TTC549 (cell line): ENCODE data around the gene ATR.
"Not testable (repeated sequence)": the region's sequence is repeated elsewhere in the genome, so short reads cannot be mapped to it uniquely, and the experiment has no call there.

Source experiments
- FAIRE-seq: peaks from 2 replicates; lab custom pipeline; 2012; peaks lifted over from hg19 to GRCh38; lab: Jason Lieb, UNC

ATR gene

DNA sequence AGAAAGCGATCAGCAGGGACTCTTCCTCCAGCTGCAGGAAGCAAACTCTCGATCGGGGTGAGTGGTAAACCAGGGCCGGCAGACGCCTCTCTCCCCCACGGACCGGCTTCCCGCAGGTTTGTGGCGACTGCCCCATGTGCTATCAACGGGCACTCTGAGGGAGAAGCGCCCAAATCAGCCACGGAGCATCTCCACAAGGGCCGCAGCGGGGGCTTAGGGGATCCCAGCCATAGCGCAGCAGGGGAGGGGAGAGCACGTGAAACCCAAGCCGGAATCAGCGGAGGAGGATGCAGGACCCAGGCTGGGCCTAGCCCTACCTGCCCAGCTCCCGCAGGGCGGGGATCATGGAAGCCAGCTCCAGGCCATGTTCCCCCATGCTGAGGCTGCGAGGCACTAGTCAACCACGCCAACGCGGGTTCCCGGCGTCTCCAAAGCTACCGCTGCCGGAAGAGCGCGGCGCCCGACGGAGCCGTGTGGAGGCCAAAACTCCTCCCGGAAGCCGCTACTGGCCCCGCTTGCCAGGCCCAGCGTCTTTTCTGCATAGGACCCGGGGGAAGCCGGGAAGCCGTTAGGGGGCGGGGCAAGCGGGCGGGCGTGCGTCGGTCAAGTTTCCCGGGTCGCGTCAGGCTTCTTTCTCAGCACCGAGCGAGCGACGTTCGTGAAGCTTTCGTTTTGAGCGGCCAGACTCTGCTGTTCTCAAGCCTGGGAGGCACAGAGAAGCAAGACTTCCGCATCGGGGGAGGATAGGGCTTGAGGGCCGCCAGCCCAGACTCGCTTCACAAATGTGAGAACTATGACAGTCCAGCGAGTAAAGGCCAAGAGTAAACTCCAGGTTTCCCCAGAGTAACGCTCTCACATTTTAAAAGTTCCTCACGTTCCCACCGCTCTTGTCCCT, at the start of gene ATR:
ATR (minus strand) TSS at position 405 of the 895 bp plus-strand sequence; CDS start at position 376, 29 bp downstream.
- peak; percentile 45 for FAIRE-seq

DNA sequence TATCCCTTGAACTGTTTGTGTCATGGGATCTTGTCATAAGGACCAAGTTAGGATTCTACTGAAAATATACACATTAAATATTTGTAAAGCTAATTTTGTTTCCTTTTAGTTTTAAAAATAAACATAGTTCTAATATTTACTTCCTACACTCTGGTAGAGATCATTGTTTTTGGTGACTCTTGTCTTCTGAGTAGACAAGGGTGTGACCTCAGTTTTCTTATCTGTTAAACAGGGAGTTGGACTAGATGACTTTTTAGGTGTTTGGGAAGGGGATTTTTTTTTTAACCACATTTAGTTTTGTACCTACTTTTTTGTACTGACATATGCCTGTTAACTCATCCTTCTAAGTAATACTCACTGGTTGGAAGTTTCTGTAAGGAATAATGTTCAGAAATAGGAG, 48.4 kb upstream of the ATR start:
- no peak for FAIRE-seq

- no peak for FAIRE-seq
Measured at GRCh38 chr3:142625153-142625440, 46.6 kb upstream of the ATR start.

GRCh38 chr3:142624341-142625152, 46.0 kb upstream of the ATR start:
- no peak for FAIRE-seq

DNA sequence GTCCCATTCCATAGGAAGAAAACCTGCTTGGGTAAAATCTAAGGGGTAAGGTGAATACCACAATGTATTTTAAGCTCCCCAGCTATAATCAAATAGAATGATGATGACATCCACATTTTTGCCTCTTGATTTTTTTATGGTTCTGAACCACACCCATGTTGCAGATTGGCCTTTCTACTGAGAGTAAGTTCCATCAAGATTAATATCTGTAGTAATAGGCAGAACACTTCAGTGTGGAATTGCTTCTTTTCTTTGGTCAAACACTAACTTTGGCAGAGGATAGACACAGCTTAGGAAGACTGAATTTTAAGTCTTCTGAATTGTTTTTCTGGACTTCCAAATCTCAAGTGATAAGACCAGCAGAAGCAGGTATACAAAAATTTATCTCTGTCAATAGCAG, 44.7 kb upstream of the ATR start:
- no peak for FAIRE-seq

DNA sequence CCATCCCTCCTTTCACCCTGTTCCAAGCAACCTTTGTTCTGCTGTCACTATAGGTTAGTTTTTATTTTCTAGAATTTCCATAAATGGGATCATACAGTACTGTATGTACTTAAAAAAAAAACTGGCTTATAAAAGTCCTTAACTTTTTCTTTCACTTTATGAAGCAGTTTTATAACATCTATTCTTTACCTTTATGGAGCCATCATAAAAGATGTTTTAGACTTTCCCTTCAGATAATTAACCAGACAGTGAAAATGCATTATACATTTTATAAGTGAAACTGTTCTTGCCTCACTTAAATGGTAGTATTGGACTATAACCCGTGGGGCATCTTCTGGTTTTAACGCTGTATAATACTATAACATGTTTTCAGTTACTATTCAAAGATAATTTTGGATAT, 43.9 kb upstream of the ATR start:
- FAIRE-seq, result no peak

- FAIRE-seq, result no peak
Measured at GRCh38 chr3:142618917-142619461, 40.5 kb upstream of the ATR start.

DNA sequence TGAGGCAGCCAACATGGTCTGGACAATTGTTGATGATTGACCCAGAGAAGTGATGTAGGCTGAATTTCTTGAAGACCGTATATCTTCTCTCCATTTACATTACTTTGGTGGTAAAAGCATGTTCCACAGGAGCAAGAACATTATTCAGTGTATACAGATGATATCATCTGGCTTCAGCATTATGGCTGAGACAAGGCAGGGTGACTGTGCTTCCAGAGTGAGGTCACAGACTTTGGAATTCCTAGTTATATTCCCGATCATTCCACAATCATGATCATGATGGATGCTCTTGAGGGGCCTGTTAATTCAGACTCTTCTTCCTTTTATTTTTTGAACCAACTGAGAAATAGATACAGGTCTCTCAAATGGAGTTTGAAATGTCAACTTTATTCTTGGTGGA, 36.6 kb upstream of the ATR start:
- no peak for FAIRE-seq

GRCh38 chr3:142614059-142614626, 35.6 kb upstream of the ATR start:
- FAIRE-seq, result no peak

DNA sequence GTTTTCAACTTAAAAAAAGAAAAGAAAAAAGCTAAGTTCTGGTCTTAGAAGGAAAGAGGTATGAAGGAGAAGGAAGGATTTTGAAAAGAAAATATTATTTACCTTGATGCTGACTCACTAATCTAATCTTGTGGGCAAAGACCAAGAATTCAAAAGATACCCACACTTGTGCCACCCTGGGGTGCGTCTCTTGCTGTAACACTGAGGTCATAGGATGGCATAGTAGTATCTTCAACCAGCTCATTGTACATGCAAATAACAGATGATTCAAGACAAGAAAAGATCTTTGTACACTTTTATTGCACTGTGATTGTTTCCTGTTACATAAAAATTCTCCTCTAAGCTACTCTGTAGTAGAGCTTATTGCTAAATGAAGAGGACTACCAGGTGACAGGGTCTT, 35.0 kb upstream of the ATR start:
- no peak for FAIRE-seq

- no peak for FAIRE-seq
Measured at GRCh38 chr3:142611206-142611605, 32.7 kb upstream of the ATR start.

GRCh38 chr3:142609136-142609535, 30.6 kb upstream of the ATR start:
- no peak for FAIRE-seq

GRCh38 chr3:142608631-142609030, 30.1 kb upstream of the ATR start:
- FAIRE-seq, result no peak

DNA sequence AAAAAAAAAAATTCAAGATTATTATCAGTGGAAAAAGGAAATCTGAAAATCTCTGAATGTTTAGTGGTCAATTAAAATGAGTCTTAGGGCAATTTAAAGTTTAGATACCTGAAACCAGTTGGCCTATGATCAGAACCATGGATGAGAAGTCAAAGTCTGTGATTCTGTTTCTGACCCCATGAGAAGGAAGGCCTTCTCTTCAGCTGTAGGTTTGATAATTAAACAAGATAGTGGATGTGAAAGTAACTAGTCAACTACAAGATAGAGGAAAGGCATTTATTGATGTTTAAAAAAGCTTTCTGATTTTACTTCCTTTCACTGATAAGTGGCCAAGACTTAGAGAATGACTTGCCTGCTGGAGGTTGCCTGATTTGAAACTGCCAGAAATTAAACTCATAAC, 26.4 kb upstream of the ATR start:
- FAIRE-seq, result no peak

GRCh38 chr3:142603386-142603705, 24.8 kb upstream of the ATR start:
- not testable (repeated sequence) for FAIRE-seq

GRCh38 chr3:142602619-142603385, 24.3 kb upstream of the ATR start:
- FAIRE-seq, result no peak

GRCh38 chr3:142601713-142602112, 23.2 kb upstream of the ATR start:
- FAIRE-seq, result no peak

DNA sequence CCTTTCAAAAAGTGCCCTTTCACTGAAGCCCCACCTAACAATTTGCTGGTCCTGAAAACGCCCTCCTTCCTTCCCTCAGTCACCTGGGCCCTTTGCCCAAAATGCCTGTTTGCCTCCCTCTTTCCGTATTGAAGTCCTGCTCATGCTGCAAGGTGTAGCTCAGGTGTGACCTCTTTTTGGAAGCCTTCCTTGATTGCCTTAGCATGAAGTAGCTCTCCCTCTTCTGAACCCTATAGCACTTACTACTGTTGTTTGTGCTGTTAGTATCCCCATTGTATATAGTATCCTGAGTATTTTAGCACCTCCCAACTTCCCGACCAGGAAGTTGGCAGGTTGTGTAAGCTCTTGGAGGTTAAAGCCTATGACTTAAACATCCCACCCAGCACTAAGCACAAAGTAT, 19.4 kb upstream of the ATR start:
- FAIRE-seq, result no peak

DNA sequence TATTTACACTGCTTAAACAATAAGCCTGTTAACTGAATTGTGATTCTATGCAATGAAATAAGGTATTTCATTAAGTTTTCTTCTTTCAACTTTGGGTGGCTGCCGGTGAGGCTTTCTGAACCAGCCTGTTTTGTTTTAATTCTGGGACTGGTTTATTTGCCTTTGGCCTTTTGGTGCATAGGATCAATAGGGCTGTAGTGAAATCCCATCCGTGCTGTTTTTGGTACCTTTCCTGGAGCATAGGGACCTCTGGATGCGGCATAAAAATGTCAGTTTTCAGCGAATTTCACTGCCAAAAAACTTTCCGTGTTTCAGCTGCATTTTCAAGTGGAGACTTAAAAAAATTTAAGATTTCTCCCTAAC, 18.2 kb upstream of the ATR start:
- no peak for FAIRE-seq

GRCh38 chr3:142595951-142596725, 17.6 kb upstream of the ATR start, which contains the start of gene PLS1:
PLS1 (plus strand) TSS chr3:142596393; CDS start chr3:142664238, 67,845 bp downstream.
- FAIRE-seq, result no peak

- no peak for FAIRE-seq
Measured at GRCh38 chr3:142595581-142595950, 17.0 kb upstream of the ATR start.

- no peak for FAIRE-seq
Measured at GRCh38 chr3:142595141-142595540, 16.6 kb upstream of the ATR start.
